ENCODE results near the gene CACNA2D3.

The CACNA2D3 gene

GRCh38 chr3:54642147-54642546, 519.8 kb downstream of the CACNA2D3 start:
- ATAC-seq, result no peak

GRCh38 chr3:54647721-54648120, 525.4 kb downstream of the CACNA2D3 start:
- ATAC-seq, result no peak

- no peak for ATAC-seq
Observed at GRCh38 chr3:54649551-54649950, 527.2 kb downstream of the CACNA2D3 start.

GRCh38 chr3:54653456-54654195, 531.3 kb downstream of the CACNA2D3 start:
- no peak for ATAC-seq

GRCh38 chr3:54654776-54655175, 532.4 kb downstream of the CACNA2D3 start:
- ATAC-seq, result no peak

GRCh38 chr3:54659347-54659746, 537.0 kb downstream of the CACNA2D3 start:
- ATAC-seq, result no peak

- no peak for ATAC-seq
Observed at GRCh38 chr3:54660714-54661132, 538.4 kb downstream of the CACNA2D3 start.

GRCh38 chr3:54661151-54661550, 538.8 kb downstream of the CACNA2D3 start:
- no peak for ATAC-seq

- ATAC-seq, result no peak
Observed at GRCh38 chr3:54663501-54664011, 541.2 kb downstream of the CACNA2D3 start.

- no peak for ATAC-seq
Observed at GRCh38 chr3:54665016-54665600, 542.8 kb downstream of the CACNA2D3 start.

- no peak for ATAC-seq
Observed at GRCh38 chr3:54668236-54668635, 545.9 kb downstream of the CACNA2D3 start.

- ATAC-seq, result no peak
Observed at GRCh38 chr3:54670201-54671000, 548.0 kb downstream of the CACNA2D3 start.

GRCh38 chr3:54671511-54671910, 549.2 kb downstream of the CACNA2D3 start:
- ATAC-seq, result no peak

GRCh38 chr3:54676087-54676486, 553.7 kb downstream of the CACNA2D3 start:
- no peak for ATAC-seq

GRCh38 chr3:54681706-54682105, 559.4 kb downstream of the CACNA2D3 start:
- no peak for ATAC-seq

GRCh38 chr3:54685213-54685612, 562.9 kb downstream of the CACNA2D3 start:
- no peak for ATAC-seq

GRCh38 chr3:54691289-54691771, 569.0 kb downstream of the CACNA2D3 start:
- no peak for ATAC-seq

- no peak for ATAC-seq
Observed at GRCh38 chr3:54696313-54696712, 574.0 kb downstream of the CACNA2D3 start.

- no peak for ATAC-seq
Observed at GRCh38 chr3:54698054-54698453, 575.7 kb downstream of the CACNA2D3 start.

- ATAC-seq, result no peak
Observed at GRCh38 chr3:54703923-54704322, 581.6 kb downstream of the CACNA2D3 start.

- no peak for ATAC-seq
Observed at GRCh38 chr3:54705730-54706129, 583.4 kb downstream of the CACNA2D3 start.

- ATAC-seq, result no peak
Observed at GRCh38 chr3:54706738-54707137, 584.4 kb downstream of the CACNA2D3 start.

- no peak for ATAC-seq
Observed at GRCh38 chr3:54709785-54710184, 587.4 kb downstream of the CACNA2D3 start.
